ENCODE data around the gene DBH. TPM values are rescaled to one million over a fixed set of nuclear protein-coding genes. Genes with fewer than 3 reads are reported as not detected.

The DBH gene
- total RNA-seq, 1 experiment from 2014 or later: not detected

- intact Hi-C loops (cut with micrococcal nuclease): no loop called here
- no peaks in the 10 kb centered on the region for H4K20me1 ChIP-seq (ENCODE audit: insufficient read depth)
- peaks cover 7 to 10% of the 10 kb centered on the region in 2 experiments; a peak in 2 of 4 replicates for H3K9me3 ChIP-seq (ENCODE audit: control insufficient read depth in 1 of 2, insufficient read depth in 1 of 2, low read depth in 1 of 2, low read length in 2 of 2)
- H3K9me2 ChIP-seq (ENCODE audit: insufficient read depth): no peaks in the 10 kb centered on the region
- ChIA-PET RAD21 (ENCODE audit: low non-redundant PET in 1 of 2, low total read pairs in 2 of 2, uncharacterized antibody in 2 of 2, unreplicated experiment in 2 of 2) (no interaction called here), CTCF (no interaction called here), POLR2A (no interaction called here)
- TF ChIP-seq MAX (IDR thresholded peaks at IDR 0.05): no peak
- TF ChIP-seq ZNF274 (IDR thresholded peaks at IDR 0.05; ENCODE audit: low read depth, low read length): no peak
- no peak for TF ChIP-seq EZH2 (IDR thresholded peaks at IDR 0.05)
- TF ChIP-seq CTCF (IDR thresholded peaks at IDR 0.05 in 2 of 3, conservative IDR thresholded peaks at IDR 0.05 in 1 of 3; ENCODE audit: borderline replicate concordance in 1 of 3, insufficient read depth in 1 of 3, low read depth in 2 of 3, low read length in 2 of 3): no peak
- no peaks in the 10 kb centered on the region for H3K4me1 ChIP-seq (ENCODE audit: control insufficient read depth in 1 of 2, insufficient read depth in 2 of 2, low read length in 2 of 2)
- H3K36me3 ChIP-seq (ENCODE audit: control insufficient read depth in 1 of 2, insufficient read depth in 2 of 2, low read length in 2 of 2): no peaks in the 10 kb centered on the region
- H3K27ac ChIP-seq (ENCODE audit: low read depth, low read length): no peak overlapping the region
- no peak overlapping the region for H3K9ac ChIP-seq (ENCODE audit: low read length)
- no peak overlapping the region for H3K4me3 ChIP-seq (replicated peaks in 1 of 2; ENCODE audit: low read depth in 1 of 2, low read length in 2 of 2)
- no peaks in the 10 kb centered on the region for H3K79me2 ChIP-seq (ENCODE audit: insufficient read depth, low read length)
- H3K27me3 ChIP-seq (ENCODE audit: insufficient read depth, low read length): peaks cover under 1% of the 10 kb centered on the region; the same call in 1 of the 2 replicates
- no peak for DNase-seq (ENCODE audit: low read depth, low spot score)
- BruUV-seq (replicated peaks): no TSS peak
- no peak for ATAC-seq
- H3K4me2 ChIP-seq (ENCODE audit: low read length): no peak overlapping the region
- no peak overlapping the region for H2AFZ ChIP-seq (ENCODE audit: low read depth, low read length, poor library complexity, severe bottlenecking)
These were observed 35.4 kb upstream of the DBH start for GRCh38 chr9:133600739-133601138.

GRCh38 chr9:133601746-133602145, 34.4 kb upstream of the DBH start:
- BruUV-seq (replicated peaks): no TSS peak
- Histone ChIP-seq H3K9ac (ENCODE audit: low read length) (no peak overlapping the region), H3K4me3 (replicated peaks in 1 of 2; ENCODE audit: low read depth in 1 of 2, low read length in 2 of 2) (no peak overlapping the region), H2AFZ (ENCODE audit: low read depth, low read length, poor library complexity, severe bottlenecking) (no peak overlapping the region), H3K4me1 (ENCODE audit: control insufficient read depth in 1 of 2, insufficient read depth in 2 of 2, low read length in 2 of 2) (no peaks in the 10 kb centered on the region), H3K27me3 (ENCODE audit: insufficient read depth, low read length) (peaks cover 10% of the 10 kb centered on the region; the same call in 1 of the 2 replicates), H3K79me2 (ENCODE audit: insufficient read depth, low read length) (no peaks in the 10 kb centered on the region), H3K4me2 (ENCODE audit: low read length) (no peak overlapping the region), H4K20me1 (ENCODE audit: insufficient read depth) (no peaks in the 10 kb centered on the region), H3K9me3 (ENCODE audit: control insufficient read depth in 1 of 2, insufficient read depth in 1 of 2, low read depth in 1 of 2, low read length in 2 of 2) (peaks cover 4 to 9% of the 10 kb centered on the region in 2 experiments; a peak in 2 of 4 replicates), H3K36me3 (ENCODE audit: control insufficient read depth in 1 of 2, insufficient read depth in 2 of 2, low read length in 2 of 2) (no peaks in the 10 kb centered on the region), H3K27ac (ENCODE audit: low read depth, low read length) (no peak overlapping the region), H3K9me2 (ENCODE audit: insufficient read depth) (no peaks in the 10 kb centered on the region)
- TF ChIP-seq SIN3A (IDR thresholded peaks at IDR 0.05; ENCODE audit: low read depth) (no peak), FOSL1 (IDR thresholded peaks at IDR 0.05; ENCODE audit: low read depth) (no peak), ELF1 (IDR thresholded peaks at IDR 0.05; ENCODE audit: borderline replicate concordance, low read depth) (no peak), ATF3 (IDR thresholded peaks at IDR 0.05) (no peak), POLR2A (IDR thresholded peaks at IDR 0.05; ENCODE audit: borderline replicate concordance, extremely low read depth, insufficient read depth, insufficient read length) (no peak), EGR1 (IDR thresholded peaks at IDR 0.05; ENCODE audit: low read depth) (no peak), CTCF (IDR thresholded peaks at IDR 0.05 in 2 of 3, conservative IDR thresholded peaks at IDR 0.05 in 1 of 3; ENCODE audit: borderline replicate concordance in 1 of 3, insufficient read depth in 1 of 3, low read depth in 2 of 3, low read length in 2 of 3) (no peak), EZH2phosphoT487 (IDR thresholded peaks at IDR 0.05; ENCODE audit: borderline replicate concordance) (no peak)
- ChIA-PET CTCF (no interaction called here), RAD21 (ENCODE audit: low non-redundant PET in 1 of 2, low total read pairs in 2 of 2, uncharacterized antibody in 2 of 2, unreplicated experiment in 2 of 2) (no interaction called here), POLR2A (no interaction called here)
- DNase-seq (ENCODE audit: low read depth, low spot score): no peak
- ATAC-seq: no peak
- intact Hi-C loops (cut with micrococcal nuclease): no loop called here
